AG10803 (cell line): ENCODE results near the gene CCNJL.

Experiments used
- DNase-seq: peaks from one replicate; pipeline ENCODE4 v3.0.0; 2010; ENCODE audit warnings: low read depth
- H3K4me3 ChIP-seq: 2 replicates; pipeline ENCODE4 v1.5.1; 2011; ENCODE audit warnings: mild to moderate bottlenecking, low read length, control low read depth
- CTCF ChIP-seq: conservative IDR thresholded peaks from 2 replicates; pipeline ENCODE4 v1.5.1; 2011; ENCODE audit warnings: mild to moderate bottlenecking, low read length, control low read depth, inconsistent platforms

CCNJL gene

GRCh38 chr5:160210606-160211005 is 101.8 kb downstream of the CCNJL start:
- H3K4me3 ChIP-seq, result no peak overlapping the region
- DNase-seq, result no peak
- TF ChIP-seq CTCF, result no peak

- DNase-seq, result no peak
- TF ChIP-seq CTCF, result no peak
- no peak overlapping the region for H3K4me3 ChIP-seq
Observed at GRCh38 chr5:160209917-160210316, 102.4 kb downstream of the CCNJL start.

- no peak overlapping the region for H3K4me3 ChIP-seq
- TF ChIP-seq CTCF, result no peak
- DNase-seq, result no peak
Observed at GRCh38 chr5:160207061-160207460, 105.3 kb downstream of the CCNJL start.
